HG02884 (cell line): ENCODE results near the gene YIPF6.
A peak's percentile ranks its signal among the peaks of the same experiment; 100 is the strongest.
"Not testable (repeated sequence)": the region's sequence is repeated elsewhere in the genome, so short reads cannot be mapped to it uniquely, and the experiment has no call there.

Experiments
- ATAC-seq: cut with Tn5 transposase; IDR thresholded peaks from one replicate; pipeline ENCODE4 v1.9.1; 2021; ENCODE audit warnings: mild to moderate bottlenecking, moderate library complexity; ENCODE audit not compliant: unreplicated experiment

Gene YIPF6, protein sequence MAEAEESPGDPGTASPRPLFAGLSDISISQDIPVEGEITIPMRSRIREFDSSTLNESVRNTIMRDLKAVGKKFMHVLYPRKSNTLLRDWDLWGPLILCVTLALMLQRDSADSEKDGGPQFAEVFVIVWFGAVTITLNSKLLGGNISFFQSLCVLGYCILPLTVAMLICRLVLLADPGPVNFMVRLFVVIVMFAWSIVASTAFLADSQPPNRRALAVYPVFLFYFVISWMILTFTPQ

DNA sequence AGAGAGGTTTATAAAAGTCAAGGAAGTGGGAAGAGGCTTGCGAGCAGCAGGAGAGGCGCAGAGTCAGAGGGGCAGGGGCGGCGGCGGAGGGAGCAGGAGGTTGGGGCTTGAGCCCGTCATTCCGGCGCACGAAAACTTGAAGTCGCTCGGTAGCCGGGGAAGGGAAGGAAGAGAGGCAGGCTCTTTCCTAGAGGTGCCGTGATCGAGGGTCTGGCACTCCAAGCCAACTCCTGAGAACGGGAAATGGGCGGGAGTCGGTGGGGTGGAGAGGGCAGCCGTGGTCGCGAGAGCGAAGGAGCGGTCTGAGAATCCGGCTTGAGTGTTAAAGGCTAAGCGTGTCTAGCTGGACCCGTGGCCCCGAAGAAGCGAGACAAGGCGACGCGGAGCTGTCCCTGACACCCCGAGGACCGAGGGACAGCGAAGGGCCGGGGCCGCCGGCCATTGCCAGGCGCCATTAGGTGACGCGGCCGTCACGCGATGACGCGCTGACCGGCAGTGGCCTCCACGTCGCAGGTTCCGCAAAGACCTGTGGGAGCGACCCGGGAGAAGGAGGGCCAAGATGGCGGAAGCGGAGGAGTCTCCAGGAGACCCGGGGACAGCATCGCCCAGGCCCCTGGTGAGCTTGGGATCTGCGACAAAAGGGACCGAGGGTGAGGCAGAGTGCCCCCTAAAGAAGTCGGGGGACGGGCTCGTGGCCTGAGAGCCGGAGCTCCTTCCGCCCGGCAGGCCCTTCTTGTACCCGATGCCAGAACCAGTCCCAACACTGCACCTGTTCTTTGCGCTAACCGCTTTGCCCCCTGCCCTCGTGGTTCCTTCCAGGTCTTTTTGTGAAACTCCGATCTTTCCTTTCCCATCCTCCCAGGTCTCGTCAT lies at the start of gene YIPF6:
Gene YIPF6, plus strand, starts transcription at position 544 of the 872 bp plus-strand sequence. Its CDS starts 16 bp downstream, at position 560.
- peak; percentile 96 for ATAC-seq

DNA sequence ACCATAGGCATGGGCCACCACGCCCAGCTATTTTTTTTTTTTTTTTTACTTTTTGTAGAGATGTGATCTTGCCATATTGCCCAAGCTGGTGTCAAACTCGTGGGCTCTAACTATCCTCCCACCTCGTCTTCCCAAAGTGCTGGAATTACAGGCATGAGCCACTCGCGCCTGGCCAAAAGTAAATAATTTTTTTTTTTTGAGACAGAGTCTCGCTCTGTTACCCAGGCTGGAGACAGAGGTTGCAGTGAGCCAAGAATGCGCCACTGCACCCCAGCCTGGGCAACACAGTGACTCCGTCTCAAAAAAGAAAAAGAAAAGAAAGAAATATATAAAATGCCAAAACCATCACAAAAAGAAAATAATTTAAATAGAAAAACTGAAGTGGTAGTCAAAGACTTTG lies 47.1 kb upstream of the YIPF6 start:
- ATAC-seq: no peak

GRCh38 chrX:68454476-68455150 lies 44.2 kb upstream of the YIPF6 start:
- no peak for ATAC-seq

- no peak for ATAC-seq
Measured at GRCh38 chrX:68455151-68455510, 43.7 kb upstream of the YIPF6 start.

DNA sequence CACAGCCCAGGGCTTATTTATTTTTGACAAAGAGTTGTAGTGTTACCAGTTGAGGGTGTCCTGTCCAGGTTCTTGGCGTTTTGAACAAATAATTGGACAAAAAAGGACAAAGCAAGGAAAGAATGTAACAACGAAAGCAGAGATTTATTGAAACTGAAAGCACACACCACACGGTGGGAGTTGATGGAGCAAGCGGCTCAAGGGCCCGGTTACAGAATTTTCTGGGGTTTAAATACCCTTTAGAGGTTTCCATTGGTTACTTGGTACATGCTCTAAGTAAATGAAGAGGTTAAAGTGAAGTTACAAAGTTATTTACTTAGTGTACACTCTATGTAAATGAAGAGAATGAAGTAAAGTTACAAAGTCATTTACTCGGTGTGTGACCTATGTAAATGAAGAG lies 37.8 kb upstream of the YIPF6 start:
- no peak for ATAC-seq

DNA sequence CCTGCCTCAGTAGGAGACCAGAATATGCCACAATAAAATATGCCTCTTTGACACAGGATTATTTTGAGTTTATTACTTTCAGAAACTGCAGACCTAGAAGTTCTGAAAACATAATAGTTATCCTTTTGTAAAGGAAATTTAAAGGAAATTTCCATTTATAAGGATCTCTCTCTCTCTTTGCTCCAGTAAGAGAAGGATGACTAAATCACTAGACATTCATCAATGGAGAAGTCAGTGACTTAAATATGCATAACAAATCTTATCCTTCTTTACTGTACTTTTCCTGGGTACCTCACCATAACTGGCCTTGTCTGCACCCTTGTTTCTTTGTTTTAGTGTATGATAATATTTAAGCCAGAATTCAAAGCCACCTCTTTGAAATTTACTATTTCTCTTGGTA lies 37.3 kb upstream of the YIPF6 start:
- no peak for ATAC-seq

DNA sequence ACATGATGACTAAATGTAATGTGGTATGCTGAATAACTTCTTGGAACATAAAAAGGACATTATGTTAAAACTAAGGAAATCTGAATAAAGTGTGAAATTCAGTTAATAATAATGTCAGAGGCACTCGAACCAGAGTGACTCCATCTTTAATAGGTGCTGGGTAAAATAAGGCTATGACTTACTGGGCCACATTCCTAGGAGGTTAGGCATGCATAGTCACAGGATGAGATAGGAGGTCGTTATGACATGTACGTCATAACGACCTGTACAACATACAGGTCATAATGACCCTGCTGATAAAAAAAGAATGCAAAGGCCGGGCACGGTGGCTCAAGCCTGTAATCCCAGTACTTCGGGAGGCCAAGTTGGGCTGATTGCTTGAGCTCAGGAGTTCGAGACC lies 36.7 kb upstream of the YIPF6 start:
- ATAC-seq: no peak

GRCh38 chrX:68462653-68463052 lies 36.2 kb upstream of the YIPF6 start:
- peak; percentile 76 for ATAC-seq

- no peak for ATAC-seq
Measured at GRCh38 chrX:68463880-68464279, 35.0 kb upstream of the YIPF6 start.

GRCh38 chrX:68464796-68465195 lies 34.1 kb upstream of the YIPF6 start:
- ATAC-seq: no peak

DNA sequence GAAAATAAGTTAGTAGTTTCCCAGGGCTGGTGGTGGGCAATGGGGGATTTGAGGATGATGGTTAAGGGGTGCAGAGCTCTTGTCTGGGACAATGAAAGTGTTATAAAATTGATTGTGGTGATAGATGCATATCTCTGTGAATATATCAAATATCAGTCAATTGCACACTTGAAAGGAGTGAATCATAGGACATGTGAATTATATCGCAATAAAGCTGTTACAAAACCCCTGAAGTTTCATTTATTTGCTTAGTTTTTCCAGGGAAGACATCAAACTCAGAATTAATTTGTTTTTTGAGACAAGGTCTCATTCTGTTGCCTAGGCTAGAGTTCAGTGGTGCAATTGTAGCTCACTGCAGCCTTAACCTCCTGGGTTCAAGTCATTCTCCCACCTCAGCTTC lies 17.9 kb upstream of the YIPF6 start:
- ATAC-seq: no peak

GRCh38 chrX:68486198-68486597 lies 12.7 kb upstream of the YIPF6 start:
- ATAC-seq: not testable (repeated sequence)

DNA sequence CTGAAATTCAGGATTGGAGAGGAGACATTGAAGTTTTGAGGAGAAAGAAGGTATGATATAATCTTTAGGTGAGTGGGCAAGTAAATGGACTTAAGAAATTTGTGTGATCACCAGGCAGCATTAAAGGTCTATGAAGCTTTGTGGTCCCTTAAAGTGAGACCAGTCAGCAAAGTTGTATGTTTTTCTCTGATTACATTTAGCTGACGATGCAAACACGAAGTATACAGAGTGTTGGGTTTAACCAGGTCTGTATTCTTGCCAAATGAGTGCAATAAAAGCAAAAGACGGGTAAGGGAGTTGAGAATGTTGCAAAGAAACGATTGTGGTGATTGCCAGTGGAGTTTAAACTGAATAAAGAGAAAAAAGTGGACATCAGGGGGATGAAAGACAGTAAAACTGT lies 11.6 kb upstream of the YIPF6 start:
- no peak for ATAC-seq

DNA sequence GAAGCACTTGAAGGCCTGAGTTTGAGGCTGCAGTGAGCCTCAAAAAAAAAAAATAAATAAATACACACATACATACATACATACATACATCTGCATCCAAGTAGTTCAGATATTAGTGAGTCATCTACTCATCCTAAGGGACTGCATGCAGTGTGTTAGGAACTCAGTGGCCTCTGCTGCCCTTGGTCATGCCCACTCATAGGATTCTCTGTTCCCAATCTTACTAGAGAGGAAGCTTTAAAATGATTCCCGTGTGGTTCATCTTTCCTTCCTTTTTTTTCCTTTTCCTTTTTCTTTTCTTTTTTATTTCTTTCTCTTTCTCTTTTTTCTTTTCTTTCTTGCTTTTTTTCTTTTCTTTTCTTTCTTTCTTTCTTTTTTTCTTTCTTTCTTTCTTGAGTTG lies 10.9 kb upstream of the YIPF6 start:
- no peak for ATAC-seq

DNA sequence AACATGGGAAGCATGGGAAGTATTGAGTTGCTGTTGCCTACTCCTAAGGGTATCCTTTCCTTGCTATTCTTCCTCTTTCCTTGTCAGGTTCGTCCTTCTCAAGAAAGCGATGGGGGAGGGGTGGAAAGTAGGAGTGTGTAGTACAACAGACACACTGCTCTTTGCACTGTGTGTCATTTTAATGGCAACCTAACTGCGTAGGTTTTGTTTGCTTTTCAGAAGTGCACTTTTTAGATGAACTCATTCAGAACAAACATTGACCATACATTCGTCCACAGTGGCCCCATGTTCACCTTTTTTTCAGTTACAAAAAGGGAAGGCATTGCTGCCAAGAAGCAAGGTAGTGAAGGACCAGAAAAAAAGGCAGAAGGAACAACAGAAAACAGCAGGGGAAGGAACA lies 10.2 kb upstream of the YIPF6 start:
- ATAC-seq: no peak

GRCh38 chrX:68490644-68491043 lies 8.2 kb upstream of the YIPF6 start:
- ATAC-seq: no peak

DNA sequence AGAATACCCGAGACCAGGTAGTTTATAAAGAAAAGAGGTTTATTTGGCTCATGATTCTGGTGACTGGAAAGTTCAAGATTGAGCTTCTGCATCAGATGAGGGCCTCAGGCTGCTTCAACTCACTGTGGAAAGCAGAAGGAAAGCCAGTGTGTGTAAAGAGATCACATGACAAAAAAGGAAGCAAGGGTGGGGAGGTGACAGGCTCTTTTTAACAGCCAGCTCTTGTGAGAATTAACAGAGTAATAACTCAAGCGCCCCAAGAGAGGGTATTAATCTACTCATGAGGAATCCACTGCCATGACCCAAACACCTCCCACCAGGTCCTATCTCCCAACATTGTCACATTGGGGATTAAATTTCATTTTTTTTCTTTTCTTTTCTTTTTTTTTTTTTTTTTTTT lies 6.3 kb upstream of the YIPF6 start:
- ATAC-seq: no peak

DNA sequence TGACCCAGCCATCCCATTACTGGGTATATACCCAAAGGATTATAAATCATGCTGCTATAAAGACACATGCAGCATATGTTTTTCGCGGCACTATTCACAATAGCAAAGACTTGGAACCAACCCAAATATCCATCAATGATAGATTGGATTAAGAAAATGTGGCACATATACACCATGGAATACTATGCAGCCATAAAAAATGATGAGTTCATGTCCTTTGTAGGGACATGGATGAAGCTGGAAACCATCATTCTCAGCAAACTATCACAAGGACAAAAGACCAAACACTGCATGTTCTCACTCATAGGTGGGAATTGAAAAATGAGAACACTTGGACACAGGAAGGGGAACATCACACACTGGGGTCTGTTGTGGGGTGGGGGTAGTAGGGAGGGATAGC lies 5.1 kb upstream of the YIPF6 start:
- not testable (repeated sequence) for ATAC-seq

- ATAC-seq: no peak
Measured at GRCh38 chrX:68498044-68498507, 775 bp upstream of the YIPF6 start.

DNA sequence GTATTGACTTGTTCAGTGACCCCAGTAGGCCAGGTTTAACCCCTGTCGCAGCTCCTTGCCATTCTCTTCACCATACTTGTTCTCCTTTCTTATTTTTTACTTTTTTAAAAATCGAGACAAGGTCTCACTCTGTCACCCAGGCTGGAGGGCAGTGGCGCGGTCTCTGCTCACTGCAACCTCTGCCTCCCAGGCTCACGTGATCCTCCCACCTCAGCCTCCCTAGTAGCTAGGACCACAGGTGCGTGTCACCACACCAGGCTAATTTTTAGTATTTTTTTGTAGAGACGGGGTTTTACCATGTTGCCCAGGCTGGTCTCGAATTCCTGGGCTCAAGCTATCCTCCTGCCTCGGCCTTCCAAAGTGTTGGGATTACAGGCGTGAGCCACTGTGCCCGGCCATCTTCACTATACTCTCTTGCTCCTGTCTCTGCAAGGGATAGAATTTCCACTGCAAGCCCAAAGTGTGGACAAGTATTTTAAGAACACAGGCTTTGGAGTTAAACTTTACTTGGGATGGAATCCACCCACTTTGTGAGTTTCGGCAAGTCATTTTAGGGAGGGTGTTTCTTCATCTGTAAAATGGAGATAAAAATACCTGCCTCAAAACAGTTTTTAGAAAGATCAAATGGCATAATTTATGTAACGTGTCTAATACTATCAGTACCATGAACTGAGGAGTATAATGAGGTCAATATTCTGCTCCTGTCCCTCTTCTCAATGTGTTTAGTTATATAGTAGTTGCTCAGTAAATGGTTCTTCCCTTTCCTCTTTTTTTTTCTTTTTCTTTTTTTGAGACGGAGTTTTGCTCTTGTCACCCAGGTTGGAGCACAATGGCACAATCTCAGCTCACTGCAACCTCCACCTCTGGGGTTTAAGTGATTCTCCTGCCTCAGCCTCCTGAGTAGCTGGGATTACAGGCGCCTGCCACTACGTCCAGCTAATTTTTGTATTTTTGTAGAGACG lies 973 bp downstream of the YIPF6 start:
- ATAC-seq: no peak
